Naive thymus-derived CD4-positive, alpha-beta T cell (primary cell): ENCODE results near the gene PSMC5. TPM values are rescaled to one million over a fixed set of nuclear protein-coding genes. Genes with fewer than 3 reads are reported as not detected.

Experiments
- polyA plus RNA-seq, 2 donors: library from polyadenylated mRNA; unstranded; fragments of 300-500 nt; fragmentation: Illumina TruSeq; gene quantifications; one replicate each; pipeline ENCODE4 v1.2.3, GENCODE V29; 2021
- total RNA-seq, 6 experiments: library from RNA in 5 of 6; stranded (reverse) in 5 of 6; gene quantifications; 1 replicate in 5 of 6; 2 replicates in 1 of 6; pipeline ENCODE4 v1.2.3 and lab custom pipeline; 2021 to 2026

Gene PSMC5
- total and polyA plus RNA-seq, 7 experiments from 2014 or later: 68.4 to 162 (median 107) TPM

Other genes with a start within 250 kb of the PSMC5 start
- 10 to 100 TPM; 11.1 to 20.3 (median 15.2) TPM for gene TACO1, start 226.5 kb upstream of the PSMC5 start, total RNA-seq
- 10 to 100 TPM; 20.4 to 21.2 TPM for gene TACO1, start 226.5 kb upstream of the PSMC5 start, polyA plus RNA-seq
- gene MAP3K3, start 205.0 kb upstream of the PSMC5 start, total RNA-seq: 100 to 1,000 TPM in 1 of 5 experiments, 10 to 100 TPM in 4; 37.5 to 105 (median 85.5) TPM
- 10 to 100 TPM; 29.4 to 45.2 TPM for gene MAP3K3, start 205.0 kb upstream of the PSMC5 start, polyA plus RNA-seq
- 100 to 1,000 TPM; 575 to 937 (median 595) TPM for gene LIMD2, start 127.3 kb upstream of the PSMC5 start, total RNA-seq
- 100 to 1,000 TPM; 542 to 792 TPM for gene LIMD2, start 127.3 kb upstream of the PSMC5 start, polyA plus RNA-seq
- gene STRADA, start 85.6 kb upstream of the PSMC5 start, total RNA-seq: 10 to 100 TPM; 51.0 to 69.7 (median 54.2) TPM
- gene STRADA, start 85.6 kb upstream of the PSMC5 start, polyA plus RNA-seq: 10 to 100 TPM; 19.9 to 24.2 TPM
- 10 to 100 TPM; 31.8 to 62.9 (median 34.7) TPM for gene CCDC47, start 53.8 kb upstream of the PSMC5 start, total RNA-seq
- gene CCDC47, start 53.8 kb upstream of the PSMC5 start, polyA plus RNA-seq: 10 to 100 TPM; 33.5 to 45.4 TPM
- 100 to 1,000 TPM; 101 to 192 (median 139) TPM for gene DDX42, start 53.3 kb upstream of the PSMC5 start, total RNA-seq
- 10 to 100 TPM; 11.8 to 24.4 TPM for gene DDX42, start 53.3 kb upstream of the PSMC5 start, polyA plus RNA-seq
- 10 to 100 TPM; 38.1 to 66.2 (median 55.8) TPM for gene FTSJ3, start 232 bp downstream of the PSMC5 start, total RNA-seq
- gene FTSJ3, start 232 bp downstream of the PSMC5 start, polyA plus RNA-seq: 10 to 100 TPM; 22.1 to 44.4 TPM
- 100 to 1,000 TPM; 102 to 148 (median 109) TPM for gene SMARCD2, start 15.3 kb downstream of the PSMC5 start, total RNA-seq
- gene SMARCD2, start 15.3 kb downstream of the PSMC5 start, polyA plus RNA-seq: 100 to 1,000 TPM in 1 of 2 donors, 10 to 100 TPM in 1; 61.5 to 112 TPM
- gene CSH2, start 46.2 kb downstream of the PSMC5 start, total RNA-seq: 1 to 10 TPM in 2 of 5 experiments, not detected in 3; 4.2 to 5.3 TPM
- gene CSH2, start 46.2 kb downstream of the PSMC5 start, polyA plus RNA-seq: not detected
- gene GH2, start 54.5 kb downstream of the PSMC5 start, total RNA-seq: not detected
- not detected for gene GH2, start 54.5 kb downstream of the PSMC5 start, polyA plus RNA-seq
- 10 to 100 TPM in 1 of 5 experiments, 1 to 10 TPM in 1, not detected in 3; 8.2 to 11.3 TPM for gene CSH1, start 69.1 kb downstream of the PSMC5 start, total RNA-seq
- not detected for gene CSH1, start 69.1 kb downstream of the PSMC5 start, polyA plus RNA-seq
- gene CSHL1, start 83.8 kb downstream of the PSMC5 start, total RNA-seq: not detected
- not detected for gene CSHL1, start 83.8 kb downstream of the PSMC5 start, polyA plus RNA-seq
- under 1 TPM in 2 of 5 experiments, not detected in 3; 0.58 to 0.66 TPM for gene GH1, start 91.4 kb downstream of the PSMC5 start, total RNA-seq
- gene GH1, start 91.4 kb downstream of the PSMC5 start, polyA plus RNA-seq: not detected
- gene CD79B, start 104.9 kb downstream of the PSMC5 start, total RNA-seq: 10 to 100 TPM; 11.8 to 44.9 (median 15.1) TPM
- gene CD79B, start 104.9 kb downstream of the PSMC5 start, polyA plus RNA-seq: 10 to 100 TPM; 34.5 to 42.2 TPM
- gene SCN4A, start 145.5 kb downstream of the PSMC5 start, total RNA-seq: under 1 TPM in 4 of 5 experiments, not detected in 1; 0.03 to 0.15 (median 0.07) TPM
- gene SCN4A, start 145.5 kb downstream of the PSMC5 start, polyA plus RNA-seq: not detected
- 1 to 10 TPM in 1 of 5 experiments, under 1 TPM in 2, not detected in 2; 0.29 to 2.8 (median 0.40) TPM for gene PRR29, start 170.9 kb downstream of the PSMC5 start, total RNA-seq
- 1 to 10 TPM; 5.5 to 6.0 TPM for gene PRR29, start 170.9 kb downstream of the PSMC5 start, polyA plus RNA-seq
- gene ICAM2, start 193.2 kb downstream of the PSMC5 start, total RNA-seq: 100 to 1,000 TPM in 2 of 5 experiments, 10 to 100 TPM in 3; 60.9 to 132 (median 92.3) TPM
- gene ICAM2, start 193.2 kb downstream of the PSMC5 start, polyA plus RNA-seq: 100 to 1,000 TPM; 400 to 414 TPM